NT2/D1 (cell line): Measurements from ENCODE around the gene FAM98C.

Source experiments
- SUZ12 ChIP-seq: IDR thresholded peaks from 2 replicates; pipeline ENCODE4 v1.6.1; 2011; ENCODE audit not compliant: insufficient read length, insufficient read depth; ENCODE audit errors: extremely low read depth
- YY1 ChIP-seq: IDR thresholded peaks from 2 replicates; pipeline ENCODE4 v1.6.1; 2011; ENCODE audit not compliant: insufficient read length, insufficient read depth

GRCh38 chr19:38425810-38426466 lies 23.0 kb downstream of the FAM98C start, which contains the start of gene RASGRP4:
- TF ChIP-seq YY1 (no peak), SUZ12 (no peak)
